Activated CD8-positive, alpha-beta T cell treated with anti-CD3 and anti-CD28 coated beads for 36 hours (primary cell): ENCODE measurements around the gene RNF181. TPM values are rescaled to one million over a fixed set of nuclear protein-coding genes. Genes with fewer than 3 reads are reported as not detected.
"Not testable (repeated sequence)": the region's sequence is repeated elsewhere in the genome, so short reads cannot be mapped to it uniquely, and the experiment has no call there.

Experiments
- ATAC-seq: fragments of 200-7000 bp; cut with Tn5 transposase; one replicate; pipeline ENCODE4 v1.10.0; 2021; ENCODE audit warnings: mild to moderate bottlenecking, moderate library complexity
- CTCF ChIA-PET: fragments of 350-600 bp; sonication (Branson Sonifier 250); formaldehyde crosslinking; loops from one replicate; lab custom pipeline; 2021; ENCODE audit warnings: antibody characterized with exemption; lab: Charles Lee
- POLR2A ChIA-PET: fragments of 350-600 bp; sonication (Branson Sonifier 250); formaldehyde crosslinking; loops from one replicate; lab custom pipeline; 2021; ENCODE audit warnings: antibody characterized with exemption; lab: Charles Lee
- DNase-seq: peaks from one replicate; pipeline ENCODE4 v3.0.0-alpha.2; 2020
- H3K27ac Mint-ChIP-seq: one replicate; pipeline ENCODE4 v1.8.0; 2021; ENCODE audit warnings: mild to moderate bottlenecking, mixed read lengths
- H3K27me3 Mint-ChIP-seq: one replicate; pipeline ENCODE4 v1.8.0; 2021; ENCODE audit warnings: mixed read lengths
- H3K36me3 Mint-ChIP-seq: one replicate; pipeline ENCODE4 v1.8.0; 2021; ENCODE audit warnings: low read depth, mixed read lengths
- H3K4me1 Mint-ChIP-seq: one replicate; pipeline ENCODE4 v1.8.0; 2021; ENCODE audit warnings: low read depth, mixed read lengths
- H3K4me3 Mint-ChIP-seq: one replicate; pipeline ENCODE4 v1.8.0; 2021; ENCODE audit warnings: mild to moderate bottlenecking, moderate library complexity, mixed read lengths
- H3K9me3 Mint-ChIP-seq: one replicate; pipeline ENCODE4 v1.8.0; 2021; ENCODE audit warnings: mixed read lengths
- intact Hi-C: fragments of 100-400 bp; cut with micrococcal nuclease; formaldehyde crosslinking; loops from one replicate; pipeline ENCODE4 v1.10.0; 2022
- total RNA-seq, 2 experiments: library from RNA; stranded (reverse); gene quantifications; one replicate each; pipeline ENCODE4 v1.2.3, GENCODE V29; 2021
- TF ChIP-seq, protein P1 (sequence below): fragments of 200-600 bp; IDR thresholded peaks from one replicate; pipeline ENCODE4 v1.8.0; 2022; ENCODE audit warnings: antibody characterized with exemption, mild to moderate bottlenecking

RNF181 gene
- total RNA-seq, 2 experiments from 2014 or later: 112 to 117 TPM

DNA sequence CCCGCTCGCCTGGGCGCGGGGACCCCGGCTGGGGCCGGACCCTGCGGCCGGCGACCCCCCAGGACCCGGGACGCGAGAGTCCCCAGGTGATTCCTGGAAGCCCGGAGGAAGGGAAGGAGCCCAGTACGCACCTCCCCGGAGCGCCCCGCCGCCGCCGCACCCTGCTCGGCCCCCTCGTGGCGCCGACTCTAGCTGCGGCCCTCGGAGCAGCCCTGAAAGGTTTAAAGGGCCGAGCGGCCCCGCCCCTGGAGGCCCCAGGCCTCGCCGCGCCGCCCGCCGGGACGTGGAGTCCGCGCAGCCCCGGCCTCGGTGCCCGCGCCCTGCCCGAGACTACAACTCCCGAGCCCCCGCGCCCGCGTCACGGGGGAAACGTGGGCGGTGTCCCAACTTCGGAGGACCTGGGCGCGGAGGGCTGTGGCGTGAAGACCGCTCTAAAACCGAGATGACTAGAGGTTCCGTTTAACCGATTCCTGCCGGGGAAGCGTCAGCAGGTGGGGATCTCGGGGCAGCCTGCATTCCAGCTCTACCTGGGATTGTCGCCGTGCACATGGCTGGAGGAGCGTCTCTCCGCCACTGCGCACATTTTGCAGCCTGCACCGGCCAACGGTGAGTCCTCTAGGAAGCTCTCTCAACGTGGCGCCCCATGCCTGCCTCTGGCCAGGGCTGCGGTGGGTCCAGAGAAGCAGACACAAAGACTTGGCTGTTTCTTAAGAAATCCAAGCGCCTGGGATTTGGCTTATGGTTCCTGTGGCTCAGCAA is 7.1 kb downstream of the RNF181 start, which contains the start of gene TMEM150A:
Gene TMEM150A, minus strand, starts transcription at position 223 of the 759 bp plus-strand sequence. CDS start 750 bp downstream, outside the sequence.
- ATAC-seq (peak; percentile 97), DNase-seq (peak; percentile 95)
- ChIA-PET CTCF (interaction anchor here (1.2 to 2.3 kb wide), 4 partner anchors 9 to 182 kb away, joined by 3 to 6 read pairs (median 4); partner anchors contain the start of genes C2orf68 and VAMP5), POLR2A (interaction anchor here (1.0 to 6.1 kb wide), 8 partner anchors 9 to 63 kb away, joined by 3 to 34 read pairs (median 8); partner anchors contain the start of genes C2orf68, MAT2A, USP39 and VAMP5)
- intact Hi-C loops: no loop called here
- TF ChIP-seq, protein P1, sequence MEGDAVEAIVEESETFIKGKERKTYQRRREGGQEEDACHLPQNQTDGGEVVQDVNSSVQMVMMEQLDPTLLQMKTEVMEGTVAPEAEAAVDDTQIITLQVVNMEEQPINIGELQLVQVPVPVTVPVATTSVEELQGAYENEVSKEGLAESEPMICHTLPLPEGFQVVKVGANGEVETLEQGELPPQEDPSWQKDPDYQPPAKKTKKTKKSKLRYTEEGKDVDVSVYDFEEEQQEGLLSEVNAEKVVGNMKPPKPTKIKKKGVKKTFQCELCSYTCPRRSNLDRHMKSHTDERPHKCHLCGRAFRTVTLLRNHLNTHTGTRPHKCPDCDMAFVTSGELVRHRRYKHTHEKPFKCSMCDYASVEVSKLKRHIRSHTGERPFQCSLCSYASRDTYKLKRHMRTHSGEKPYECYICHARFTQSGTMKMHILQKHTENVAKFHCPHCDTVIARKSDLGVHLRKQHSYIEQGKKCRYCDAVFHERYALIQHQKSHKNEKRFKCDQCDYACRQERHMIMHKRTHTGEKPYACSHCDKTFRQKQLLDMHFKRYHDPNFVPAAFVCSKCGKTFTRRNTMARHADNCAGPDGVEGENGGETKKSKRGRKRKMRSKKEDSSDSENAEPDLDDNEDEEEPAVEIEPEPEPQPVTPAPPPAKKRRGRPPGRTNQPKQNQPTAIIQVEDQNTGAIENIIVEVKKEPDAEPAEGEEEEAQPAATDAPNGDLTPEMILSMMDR: peak; percentile 35
- peak within 1 kb of the TSS; percentile 60 for H3K27ac Mint-ChIP-seq
- H3K36me3 Mint-ChIP-seq: peaks cover 2% of the 10 kb centered on the region
- peaks cover 44% of the 10 kb centered on the region for H3K4me1 Mint-ChIP-seq
- peak within 1 kb of the TSS; percentile 83 for H3K4me3 Mint-ChIP-seq
- H3K9me3 Mint-ChIP-seq: no peaks in the 10 kb centered on the region
- H3K27me3 Mint-ChIP-seq: no peaks in the 10 kb centered on the region

DNA sequence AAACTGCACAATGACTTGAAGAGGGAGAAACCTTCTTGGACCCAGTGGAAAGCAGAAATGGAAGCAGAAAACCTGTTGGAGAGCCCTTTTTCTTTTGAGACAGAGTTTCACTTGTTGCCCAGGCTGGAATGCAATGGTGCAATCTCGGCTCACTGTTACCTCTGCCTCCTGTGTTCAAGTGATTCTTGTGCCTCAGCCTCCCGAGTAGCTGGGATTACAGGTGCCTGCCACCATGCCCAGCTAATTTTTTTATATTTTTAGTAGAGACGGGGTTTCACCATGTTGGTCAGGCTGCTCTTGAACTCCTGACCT is 8.5 kb downstream of the RNF181 start:
- H3K9me3 Mint-ChIP-seq, intact Hi-C loops, DNase-seq, H3K27me3 Mint-ChIP-seq, H3K36me3 Mint-ChIP-seq, ATAC-seq, H3K27ac Mint-ChIP-seq: not testable (repeated sequence)
- peaks cover 48% of the 10 kb centered on the region for H3K4me1 Mint-ChIP-seq
- CTCF ChIA-PET: interaction anchor here (0.6 to 2.3 kb wide), 4 partner anchors 12 to 184 kb away, joined by 3 to 10 read pairs (median 6); partner anchors contain the start of gene USP39
- POLR2A ChIA-PET: interaction anchor here (1.1 to 6.1 kb wide), 6 partner anchors 7 to 54 kb away, joined by 3 to 34 read pairs (median 8); partner anchors contain the start of genes C2orf68, RNF181 and USP39
- H3K4me3 Mint-ChIP-seq: peak overlapping the region; percentile 83

DNA sequence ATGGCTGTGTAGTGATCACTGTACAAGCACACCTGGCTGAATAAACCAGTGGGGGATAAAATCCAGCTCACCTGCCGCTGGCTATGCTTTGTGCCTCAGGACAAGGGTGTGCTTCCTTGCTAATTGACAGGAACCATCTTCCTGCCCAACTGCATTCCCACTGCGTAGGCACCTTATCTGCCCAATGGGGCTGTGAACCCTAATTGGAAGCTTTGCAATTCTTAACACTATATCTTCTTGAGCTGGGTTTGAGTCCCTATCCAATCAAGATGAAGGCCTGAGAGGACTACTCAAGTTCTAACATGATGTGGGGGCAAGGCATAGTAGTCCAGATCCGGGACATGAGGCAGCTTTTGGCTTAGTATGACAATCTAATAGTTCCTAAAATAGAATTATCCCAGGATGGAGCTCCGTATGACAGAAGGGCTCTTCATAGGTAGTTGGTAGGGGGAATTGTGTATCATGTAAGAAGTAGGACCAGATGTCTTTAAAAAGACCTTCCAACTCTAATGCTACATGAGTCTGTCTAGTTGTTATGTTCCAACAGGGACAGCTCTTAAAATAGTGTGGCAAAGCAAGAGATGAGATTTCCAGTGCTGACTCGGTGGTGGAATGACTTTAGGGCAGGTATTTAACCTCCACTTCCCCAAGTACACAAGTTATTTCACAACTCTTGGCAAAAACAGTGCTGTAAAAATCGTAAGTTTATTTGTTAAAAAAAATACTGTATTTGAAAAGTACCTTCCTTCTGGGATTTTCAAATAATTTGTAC is 9.2 kb downstream of the RNF181 start:
- no peaks in the 10 kb centered on the region for H3K27me3 Mint-ChIP-seq
- H3K36me3 Mint-ChIP-seq: peaks cover 13% of the 10 kb centered on the region
- no peak overlapping the region for H3K4me3 Mint-ChIP-seq
- ATAC-seq (no peak), DNase-seq (no peak)
- H3K9me3 Mint-ChIP-seq: no peaks in the 10 kb centered on the region
- TF ChIP-seq, protein P1: no peak
- CTCF ChIA-PET: interaction anchor here (0.6 to 2.2 kb wide), 5 partner anchors 8 to 185 kb away, joined by 3 to 10 read pairs (median 6); partner anchors contain the start of genes RNF181 and USP39
- POLR2A ChIA-PET: interaction anchor here (1.2 to 6.1 kb wide), 6 partner anchors 9 to 54 kb away, joined by 4 to 34 read pairs (median 8); partner anchors contain the start of genes RNF181 and USP39
- no peak overlapping the region for H3K27ac Mint-ChIP-seq
- intact Hi-C loops: no loop called here
- H3K4me1 Mint-ChIP-seq: peaks cover 46% of the 10 kb centered on the region

DNA sequence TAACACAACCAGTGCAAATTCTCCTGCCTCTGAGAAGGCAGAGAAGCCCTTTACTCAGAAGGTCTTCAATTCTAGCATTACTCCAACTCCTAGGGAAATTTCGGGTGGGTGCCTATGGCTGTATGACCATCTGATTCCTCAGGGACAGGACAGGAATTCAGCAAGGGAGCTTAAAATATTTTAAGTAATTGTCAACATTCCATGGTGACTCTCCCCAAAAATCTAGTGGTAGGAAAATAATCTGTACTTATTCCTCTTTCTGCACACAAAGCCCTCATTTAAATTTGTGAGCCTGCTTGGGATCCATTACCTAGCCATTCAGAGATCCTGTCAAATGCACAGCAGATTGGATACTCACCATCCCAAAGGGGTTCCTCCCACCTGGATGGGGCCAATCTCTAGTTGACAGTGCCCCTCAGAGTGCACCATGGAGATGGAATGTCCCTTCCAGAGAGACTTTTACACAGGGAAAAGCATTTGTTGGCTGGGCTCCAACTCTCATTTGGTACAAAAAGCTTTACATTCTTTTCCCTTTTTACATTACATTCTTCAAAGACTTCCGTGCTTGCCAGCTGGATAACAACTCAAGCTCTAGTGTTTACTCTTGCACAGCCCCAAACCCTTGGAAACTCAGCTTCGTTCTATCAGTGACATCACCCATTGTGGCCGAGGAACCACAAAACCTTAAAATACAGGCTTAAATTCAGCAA is 10.0 kb downstream of the RNF181 start:
- H3K9me3 Mint-ChIP-seq: no peaks in the 10 kb centered on the region
- DNase-seq: no peak
- CTCF ChIA-PET: interaction anchor here (1.3 to 2.2 kb wide), 4 partner anchors 9 to 32 kb away, joined by 3 to 10 read pairs (median 7); partner anchors contain the start of genes RNF181 and USP39
- intact Hi-C loops: no loop called here
- peaks cover 18% of the 10 kb centered on the region for H3K36me3 Mint-ChIP-seq
- POLR2A ChIA-PET: interaction anchor here (1.0 to 6.1 kb wide), 7 partner anchors 11 to 59 kb away, joined by 4 to 34 read pairs (median 6); partner anchors contain the start of genes RNF181 and USP39
- H3K4me1 Mint-ChIP-seq: peaks cover 46% of the 10 kb centered on the region
- no peak overlapping the region for H3K27ac Mint-ChIP-seq
- TF ChIP-seq, protein P1: no peak
- no peak for ATAC-seq
- H3K4me3 Mint-ChIP-seq: no peak overlapping the region
- H3K27me3 Mint-ChIP-seq: no peaks in the 10 kb centered on the region
